Activated T-cell treated with anti-CD3 and anti-CD28 coated beads, Interleukin-2, amount 50 U/mL, for 4 hours (primary cell): Measurements from ENCODE around the gene FNDC3B. TPM values are rescaled to one million over a fixed set of nuclear protein-coding genes. Genes with fewer than 3 reads are reported as not detected.
"Not testable (repeated sequence)": the region's sequence is repeated elsewhere in the genome, so short reads cannot be mapped to it uniquely, and the experiment has no call there.

Source experiments
- ATAC-seq, 2 donors: fragments of 200-7000 bp; cut with Tn5 transposase; one replicate each; pipeline ENCODE4 v1.10.0; 2021
- DNase-seq: peaks from one replicate; pipeline ENCODE4 v3.0.0-alpha.2; 2020
- H3K27me3 Mint-ChIP-seq: one replicate; pipeline ENCODE4 v1.8.0; 2021; ENCODE audit warnings: low read depth, mixed read lengths
- H3K36me3 Mint-ChIP-seq: one replicate; pipeline ENCODE4 v1.8.0; 2022; ENCODE audit warnings: mixed read lengths; ENCODE audit not compliant: insufficient read depth
- H3K4me1 Mint-ChIP-seq: one replicate; pipeline ENCODE4 v1.8.0; 2021; ENCODE audit warnings: low read depth, mixed read lengths
- H3K4me3 Mint-ChIP-seq: one replicate; pipeline ENCODE4 v1.8.0; 2021; ENCODE audit warnings: mild to moderate bottlenecking, moderate library complexity, mixed read lengths
- H3K9me3 Mint-ChIP-seq: one replicate; pipeline ENCODE4 v1.8.0; 2021; ENCODE audit warnings: mixed read lengths
- total RNA-seq, 3 donors: library from RNA; stranded (reverse); gene quantifications; one replicate each; pipeline ENCODE4 v1.2.1, GENCODE V29; 2021

Gene FNDC3B
- total RNA-seq, 3 donors from 2014 or later = 20.3 to 23.9 (median 21.2) TPM

DNA sequence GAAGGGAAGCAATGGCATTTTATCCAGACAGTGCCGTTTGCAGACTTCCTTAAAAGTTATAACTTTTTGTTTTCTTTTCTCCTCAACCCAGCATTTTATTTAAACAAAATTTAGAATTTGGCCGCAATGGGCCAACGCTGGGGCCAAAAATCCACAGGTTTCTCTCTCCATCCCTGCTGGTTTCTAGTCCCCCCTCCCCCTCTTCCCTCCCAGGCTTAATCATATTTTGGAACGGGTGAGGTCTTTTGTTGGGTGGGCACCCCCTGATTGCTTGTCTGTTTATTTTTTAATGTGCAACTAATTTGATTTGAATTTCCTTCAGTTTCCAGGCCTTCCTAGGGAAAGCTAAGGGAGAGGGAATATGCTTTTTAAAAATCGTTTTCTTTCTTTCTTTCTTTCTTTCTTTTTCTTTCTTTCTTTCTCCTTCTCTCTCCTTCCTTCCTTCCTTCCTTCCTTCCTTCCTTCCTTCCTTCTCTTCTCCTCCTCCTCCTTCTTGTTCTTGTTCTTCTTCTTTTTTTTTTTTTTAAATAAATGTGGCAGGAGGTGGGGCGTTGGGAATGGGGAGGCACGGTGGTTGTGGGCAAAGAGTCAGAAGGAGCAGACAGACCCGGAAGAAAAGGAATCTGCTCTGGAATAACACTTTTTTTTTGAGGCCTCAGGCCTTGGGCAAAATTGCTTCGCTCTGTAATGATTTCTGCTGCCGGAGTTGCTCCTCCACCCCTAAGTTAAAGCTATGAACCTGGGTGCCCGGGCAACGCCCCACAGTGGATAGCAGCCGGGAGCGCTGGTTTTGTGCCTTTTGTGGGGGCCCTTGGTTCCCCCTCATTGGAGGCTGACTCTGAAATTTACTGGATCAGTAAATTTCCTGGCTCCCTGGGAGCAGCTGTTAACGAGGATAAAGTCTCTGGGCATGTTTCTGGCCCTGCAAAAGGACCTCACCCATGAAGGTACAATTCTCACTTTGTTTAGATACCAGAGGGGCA lies 1.9 kb downstream of the FNDC3B start:
- H3K27me3 Mint-ChIP-seq = no peaks in the 10 kb centered on the region
- H3K4me3 Mint-ChIP-seq = peak overlapping the region; percentile 80
- no peak for ATAC-seq
- peaks cover 39% of the 10 kb centered on the region for H3K4me1 Mint-ChIP-seq
- no peaks in the 10 kb centered on the region for H3K36me3 Mint-ChIP-seq
- no peak for DNase-seq
- H3K9me3 Mint-ChIP-seq = no peaks in the 10 kb centered on the region

DNA sequence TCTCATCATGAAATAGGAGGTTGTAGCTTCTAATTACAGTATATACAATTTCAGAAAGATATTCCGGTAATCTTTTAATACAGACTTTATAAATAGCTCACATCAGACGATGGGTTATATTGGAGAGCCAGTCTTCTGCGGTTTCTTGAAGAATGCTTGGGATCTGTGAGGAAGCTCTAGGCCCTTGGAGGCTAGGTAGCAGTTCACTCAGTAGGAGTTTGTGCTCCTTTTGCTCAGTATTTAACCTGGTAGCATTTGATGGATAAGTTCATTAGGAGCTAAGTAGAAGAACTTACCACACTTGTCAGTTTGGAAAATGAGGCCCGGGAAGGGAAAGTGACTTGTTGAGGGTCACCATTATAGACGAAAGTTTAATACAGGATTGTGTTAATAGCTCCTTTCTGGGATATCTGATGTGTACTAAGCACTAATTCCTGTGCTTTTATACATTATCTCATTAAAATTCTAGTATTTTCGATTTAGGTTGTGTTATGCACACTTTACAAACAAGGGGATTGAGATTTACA lies 2.8 kb downstream of the FNDC3B start:
- no peaks in the 10 kb centered on the region for H3K36me3 Mint-ChIP-seq
- no peaks in the 10 kb centered on the region for H3K27me3 Mint-ChIP-seq
- ATAC-seq (no peak), DNase-seq (no peak)
- H3K4me3 Mint-ChIP-seq = peak overlapping the region; percentile 80
- H3K9me3 Mint-ChIP-seq = no peaks in the 10 kb centered on the region
- peaks cover 45% of the 10 kb centered on the region for H3K4me1 Mint-ChIP-seq

GRCh38 chr3:172042663-172043179 lies 3.3 kb downstream of the FNDC3B start:
- not testable (repeated sequence) for H3K36me3 Mint-ChIP-seq, H3K9me3 Mint-ChIP-seq, H3K27me3 Mint-ChIP-seq, DNase-seq, ATAC-seq, H3K4me3 Mint-ChIP-seq
- peaks cover 46% of the 10 kb centered on the region for H3K4me1 Mint-ChIP-seq

DNA sequence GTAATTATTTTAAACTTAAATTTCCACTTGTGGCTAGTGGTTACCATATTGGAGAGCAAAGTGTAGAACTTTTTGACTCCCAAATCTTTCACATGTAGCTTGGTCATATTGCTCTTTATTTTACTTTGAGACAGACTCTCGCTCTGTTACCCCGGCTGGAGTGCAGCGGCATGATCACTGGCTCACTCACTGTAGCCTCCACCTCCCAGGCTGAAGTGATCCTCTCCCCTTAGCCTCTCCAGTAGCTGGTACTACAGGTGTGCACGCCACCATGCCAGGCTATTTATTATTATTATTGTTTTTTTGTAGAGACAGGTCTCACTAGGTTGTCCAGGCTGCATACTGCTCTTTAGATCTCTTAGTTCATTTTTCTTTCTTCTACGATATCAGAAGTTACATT lies 3.9 kb downstream of the FNDC3B start:
- no peaks in the 10 kb centered on the region for H3K9me3 Mint-ChIP-seq
- ATAC-seq = no peak
- H3K27me3 Mint-ChIP-seq = no peaks in the 10 kb centered on the region
- peaks cover 47% of the 10 kb centered on the region for H3K4me1 Mint-ChIP-seq
- no peak for DNase-seq
- no peak overlapping the region for H3K4me3 Mint-ChIP-seq
- H3K36me3 Mint-ChIP-seq = no peaks in the 10 kb centered on the region

- no peaks in the 10 kb centered on the region for H3K9me3 Mint-ChIP-seq
- no peak overlapping the region for H3K4me3 Mint-ChIP-seq
Observed at GRCh38 chr3:172043766-172044165, 4.4 kb downstream of the FNDC3B start.

DNA sequence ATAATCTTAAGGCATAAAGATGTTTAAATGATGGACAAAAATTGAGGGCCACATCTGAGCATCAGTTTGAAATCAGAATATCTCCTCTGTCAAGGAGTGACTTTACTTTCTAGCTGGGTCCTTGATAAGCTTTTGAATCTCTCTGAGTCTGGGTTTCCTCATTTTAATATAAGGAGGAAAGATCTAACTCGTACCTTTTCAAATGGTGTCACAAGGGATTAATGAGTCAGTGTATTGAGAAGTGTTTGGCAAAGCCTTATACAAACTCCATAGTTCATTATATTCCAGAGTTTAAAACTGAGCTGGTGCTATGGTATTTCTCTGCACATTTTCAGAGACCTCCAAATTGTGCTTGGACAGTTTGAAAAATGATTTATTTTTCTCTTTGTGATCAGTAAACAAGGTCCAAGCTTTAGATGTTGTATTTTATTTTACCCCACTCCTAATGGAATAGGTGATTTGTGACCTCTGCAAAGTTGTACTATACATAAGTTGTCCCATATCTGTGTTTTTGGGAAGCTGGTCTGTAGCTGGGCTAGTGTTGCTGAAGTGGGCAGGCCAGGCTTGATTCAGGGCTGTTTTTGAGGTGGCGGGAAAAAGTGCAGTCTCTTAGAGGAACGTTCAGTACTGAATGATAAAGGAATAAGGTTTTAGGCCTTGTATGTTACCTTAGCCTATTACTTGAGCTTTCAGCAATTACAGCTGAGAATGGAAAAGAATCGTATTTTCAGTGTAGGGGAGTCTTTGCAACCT lies 5.6 kb downstream of the FNDC3B start:
- no peaks in the 10 kb centered on the region for H3K9me3 Mint-ChIP-seq
- peaks cover 43% of the 10 kb centered on the region for H3K4me1 Mint-ChIP-seq
- no peaks in the 10 kb centered on the region for H3K27me3 Mint-ChIP-seq
- DNase-seq (no peak), ATAC-seq (no peak)
- H3K36me3 Mint-ChIP-seq = peaks cover 2% of the 10 kb centered on the region
- H3K4me3 Mint-ChIP-seq = no peak overlapping the region

More at GRCh38 chr3:172043766-172044165, 4.4 kb downstream of the FNDC3B start:
- Mint-ChIP-seq H3K27me3 (no peaks in the 10 kb centered on the region), H3K4me1 (peaks cover 47% of the 10 kb centered on the region), H3K36me3 (no peaks in the 10 kb centered on the region)
- DNase-seq (no peak), ATAC-seq (no peak)

DNA sequence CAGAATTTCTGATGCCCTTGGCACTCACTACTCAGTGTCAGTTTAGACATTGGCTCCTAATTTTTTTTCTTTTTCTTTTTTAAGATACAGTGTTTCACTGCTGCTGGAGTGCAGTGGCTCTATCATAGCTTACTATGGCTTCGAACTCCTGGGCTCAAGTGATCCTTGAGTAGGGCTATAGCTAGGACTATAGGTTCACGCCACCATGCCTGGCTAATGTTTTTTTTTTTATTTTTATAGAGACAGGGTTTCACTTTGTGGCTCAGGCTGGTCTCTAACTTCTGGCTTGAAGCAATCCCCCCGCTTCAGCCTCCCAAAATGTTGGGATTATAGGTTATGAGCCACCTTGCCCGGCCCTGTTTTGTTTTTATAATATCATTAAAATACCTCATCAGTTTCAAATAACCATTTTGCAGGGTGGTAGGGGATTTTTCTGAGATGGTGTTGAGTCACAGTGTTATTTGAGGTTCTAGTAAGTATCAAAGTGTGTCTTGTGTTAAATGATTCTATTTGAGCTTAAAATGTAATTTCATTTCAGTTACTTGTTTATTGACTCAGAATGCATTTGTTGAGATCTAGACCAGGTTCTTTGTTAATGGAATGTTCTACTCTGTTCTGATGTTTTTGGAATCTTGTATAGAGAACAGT lies 7.0 kb downstream of the FNDC3B start:
- ATAC-seq (peak; percentile 68 to 75), DNase-seq (no peak)
- Mint-ChIP-seq H3K9me3 (no peaks in the 10 kb centered on the region), H3K36me3 (peaks cover 7% of the 10 kb centered on the region), H3K4me3 (no peak overlapping the region), H3K27me3 (no peaks in the 10 kb centered on the region), H3K4me1 (peaks cover 37% of the 10 kb centered on the region)

- ATAC-seq (no peak), DNase-seq (no peak)
- H3K4me1 Mint-ChIP-seq = peaks cover 33% of the 10 kb centered on the region
- H3K27me3 Mint-ChIP-seq = no peaks in the 10 kb centered on the region
- H3K4me3 Mint-ChIP-seq = no peak overlapping the region
- peaks cover 4% of the 10 kb centered on the region for H3K9me3 Mint-ChIP-seq
- H3K36me3 Mint-ChIP-seq = peaks cover 13% of the 10 kb centered on the region
Observed at GRCh38 chr3:172047567-172048115, 8.3 kb downstream of the FNDC3B start.

GRCh38 chr3:172048599-172048998 lies 9.2 kb downstream of the FNDC3B start:
- Mint-ChIP-seq H3K9me3 (peaks cover 5% of the 10 kb centered on the region), H3K36me3 (peaks cover 13% of the 10 kb centered on the region), H3K27me3 (no peaks in the 10 kb centered on the region), H3K4me3 (no peak overlapping the region), H3K4me1 (peaks cover 34% of the 10 kb centered on the region)
- DNase-seq (no peak), ATAC-seq (no peak)

GRCh38 chr3:172051310-172051956 lies 12.1 kb downstream of the FNDC3B start:
- Mint-ChIP-seq H3K36me3 (peaks cover 15% of the 10 kb centered on the region), H3K27me3 (no peaks in the 10 kb centered on the region), H3K4me3 (no peak overlapping the region), H3K4me1 (peaks cover 38% of the 10 kb centered on the region), H3K9me3 (peaks cover 5% of the 10 kb centered on the region)
- ATAC-seq (no peak), DNase-seq (no peak)

GRCh38 chr3:172051957-172052354 lies 12.6 kb downstream of the FNDC3B start:
- ATAC-seq = no peak
- no peaks in the 10 kb centered on the region for H3K27me3 Mint-ChIP-seq
- peaks cover 15% of the 10 kb centered on the region for H3K36me3 Mint-ChIP-seq
- H3K4me1 Mint-ChIP-seq = peaks cover 37% of the 10 kb centered on the region
- no peak for DNase-seq
- H3K4me3 Mint-ChIP-seq = no peak overlapping the region
- peaks cover 5% of the 10 kb centered on the region for H3K9me3 Mint-ChIP-seq

DNA sequence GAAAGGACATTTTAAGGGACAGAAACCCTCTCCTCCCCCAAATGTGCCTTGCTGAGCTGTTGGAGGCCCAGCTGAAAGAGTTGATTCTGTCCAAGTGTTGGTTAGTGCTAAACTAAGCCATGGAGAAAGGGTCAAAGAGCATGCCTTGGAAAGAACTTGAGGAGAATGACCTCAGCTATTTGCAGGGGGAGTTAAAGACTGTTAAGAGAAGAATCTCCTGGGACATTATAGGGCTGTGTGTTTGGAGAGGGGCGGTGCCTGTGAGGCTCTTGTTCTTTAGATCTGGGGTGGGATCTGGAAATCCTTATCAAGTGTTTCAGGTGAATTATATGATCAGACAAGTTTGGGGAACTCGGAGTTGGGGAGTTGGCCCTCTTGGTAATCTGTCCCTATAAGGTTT lies 13.0 kb downstream of the FNDC3B start:
- Mint-ChIP-seq H3K27me3 (no peaks in the 10 kb centered on the region), H3K4me3 (no peak overlapping the region), H3K4me1 (peaks cover 42% of the 10 kb centered on the region), H3K36me3 (peaks cover 15% of the 10 kb centered on the region), H3K9me3 (peaks cover 5% of the 10 kb centered on the region)
- no peak for DNase-seq
- no peak for ATAC-seq

- H3K36me3 Mint-ChIP-seq = peaks cover 15% of the 10 kb centered on the region
Observed at GRCh38 chr3:172054115-172054764, 14.9 kb downstream of the FNDC3B start.

More at GRCh38 chr3:172054115-172054764, 14.9 kb downstream of the FNDC3B start:
- Mint-ChIP-seq H3K4me3 (no peak overlapping the region), H3K9me3 (peaks cover 5% of the 10 kb centered on the region), H3K27me3 (no peaks in the 10 kb centered on the region), H3K4me1 (peaks cover 40% of the 10 kb centered on the region)
- ATAC-seq (peak in 1 of 2 donors; percentile 10), DNase-seq (no peak)
